IMR-90 (cell line): ENCODE data around the gene COL18A1. TPM values are rescaled to one million over a fixed set of nuclear protein-coding genes. Genes with fewer than 3 reads are reported as not detected.

Source experiments
- ATAC-seq: fragments of 200-7000 bp; cut with Tn5 transposase; 2 replicates; pipeline ENCODE4 v1.9.1; 2020; ENCODE audit warnings: low read depth, mild to moderate bottlenecking, moderate library complexity
- BruUV-seq: library from RNA; stranded (reverse); fragments of 400-500 nt; replicated peaks from 2 replicates; lab custom pipeline; 2021; lab: Mats Ljungman, UMichigan
- CTCF ChIA-PET: fragments of 300-600 bp; formaldehyde crosslinking; extraction: SDS; loops from one replicate; lab custom pipeline; 2021; ENCODE audit warnings: antibody characterized with exemption; lab: Yijun Ruan, JAX
- POLR2A ChIA-PET: fragments of 300-600 bp; sonication (Branson Sonifier 250); formaldehyde crosslinking; loops from one replicate; lab custom pipeline; 2022; ENCODE audit warnings: antibody characterized with exemption; ENCODE audit not compliant: unreplicated experiment; lab: Charles Lee
- DNase-seq: peaks from one replicate; pipeline ENCODE4 v3.0.0; 2013
- H2AFZ ChIP-seq: replicated peaks from 2 replicates; pipeline ENCODE3; 2013; ENCODE audit warnings: low read length, mild to moderate bottlenecking; ENCODE audit not compliant: poor library complexity
- H2AK5ac ChIP-seq: 2 replicates; pipeline ENCODE4 v1.6.1; 2013; ENCODE audit warnings: low read depth, low read length, inconsistent platforms
- H2AK9ac ChIP-seq: replicated peaks from 2 replicates; pipeline ENCODE3; 2013; ENCODE audit warnings: mild to moderate bottlenecking, low read depth, low read length, moderate library complexity; ENCODE audit not compliant: poor library complexity
- H2BK120ac ChIP-seq: 2 replicates; pipeline ENCODE4 v1.6.1; 2013; ENCODE audit warnings: low read depth, low read length, inconsistent platforms
- H2BK15ac ChIP-seq: 3 replicates; pipeline ENCODE4 v1.6.1; 2013; ENCODE audit warnings: low read depth, low read length, inconsistent platforms
- H2BK20ac ChIP-seq: 2 replicates; pipeline ENCODE4 v1.6.1; 2013; ENCODE audit warnings: low read depth, mild to moderate bottlenecking, inconsistent platforms, low read length, moderate library complexity
- H2BK5ac ChIP-seq: 2 replicates; pipeline ENCODE4 v1.6.1; 2013; ENCODE audit warnings: mild to moderate bottlenecking, low read depth, low read length, inconsistent platforms; ENCODE audit not compliant: poor library complexity, severe bottlenecking
- H3K14ac ChIP-seq: replicated peaks from 2 replicates; pipeline ENCODE4 v1.6.1; 2013; ENCODE audit warnings: low read depth, low read length, inconsistent platforms
- H3K18ac ChIP-seq: 2 replicates; pipeline ENCODE4 v1.6.1; 2013; ENCODE audit warnings: low read depth, low read length, control low read depth
- H3K23ac ChIP-seq: 2 replicates; pipeline ENCODE4 v1.6.1; 2013; ENCODE audit warnings: low read depth, low read length, inconsistent platforms
- H3K27ac ChIP-seq: 2 replicates; pipeline ENCODE4 v1.5.1; 2013; ENCODE audit warnings: mild to moderate bottlenecking, control low read depth, low read length; ENCODE audit not compliant: insufficient read depth
- H3K27me3 ChIP-seq: 2 replicates; pipeline ENCODE4 v1.6.1; 2013; ENCODE audit warnings: low read length; ENCODE audit not compliant: control insufficient read depth, insufficient read depth
- H3K36me3 ChIP-seq: 2 replicates; pipeline ENCODE4 v1.6.1; 2013; ENCODE audit warnings: low read length, mixed read lengths; ENCODE audit not compliant: control insufficient read depth, insufficient read depth
- H3K4ac ChIP-seq: 2 replicates; pipeline ENCODE4 v1.6.1; 2013; ENCODE audit warnings: low read depth, low read length, inconsistent platforms
- H3K4me1 ChIP-seq: 2 replicates; pipeline ENCODE4 v1.6.1; 2013; ENCODE audit warnings: low read length, mixed read lengths; ENCODE audit not compliant: control insufficient read depth, insufficient read depth
- H3K4me2 ChIP-seq: 2 replicates; pipeline ENCODE4 v1.6.1; 2013; ENCODE audit warnings: low read depth, mild to moderate bottlenecking, control low read depth, low read length, moderate library complexity
- H3K4me3 ChIP-seq: 2 replicates; pipeline ENCODE4 v1.5.1; 2013; ENCODE audit warnings: low read depth, mild to moderate bottlenecking, control low read depth, low read length, moderate library complexity; ENCODE audit not compliant: insufficient read depth
- H3K56ac ChIP-seq: 2 replicates; pipeline ENCODE4 v1.6.1; 2013; ENCODE audit warnings: low read length, inconsistent platforms; ENCODE audit not compliant: insufficient read depth; ENCODE audit errors: extremely low read depth
- H3K79me1 ChIP-seq, 2 experiments: 2 replicates each; pipeline ENCODE4 v1.6.1; 2013; ENCODE audit warnings: low read length in 2 of 2, inconsistent platforms in 1 of 2, low read depth in 1 of 2
- H3K9ac ChIP-seq: 2 replicates; pipeline ENCODE4 v1.6.1; 2013; ENCODE audit warnings: low read depth, low read length, control low read depth
- H3K9me1 ChIP-seq: 2 replicates; pipeline ENCODE4 v1.6.1; 2013; ENCODE audit warnings: low read length, inconsistent platforms; ENCODE audit not compliant: insufficient read depth
- H3K9me3 ChIP-seq: 2 replicates; pipeline ENCODE4 v1.6.1; 2013; ENCODE audit warnings: low read length; ENCODE audit not compliant: control insufficient read depth, insufficient read depth
- H4K20me1 ChIP-seq: 2 replicates; pipeline ENCODE4 v1.6.1; 2013; ENCODE audit warnings: low read length, inconsistent platforms; ENCODE audit not compliant: insufficient read depth
- H4K5ac ChIP-seq: 2 replicates; pipeline ENCODE4 v1.6.1; 2013; ENCODE audit warnings: mild to moderate bottlenecking, low read depth, low read length, control low read depth
- H4K8ac ChIP-seq, 2 experiments: 2 replicates each; pipeline ENCODE4 v1.6.1; 2013; ENCODE audit warnings: low read depth in 2 of 2, low read length in 2 of 2, control low read depth in 1 of 2, inconsistent platforms in 1 of 2
- H4K91ac ChIP-seq: 2 replicates; pipeline ENCODE4 v1.6.1; 2013; ENCODE audit warnings: low read depth, low read length, inconsistent platforms; ENCODE audit not compliant: insufficient read depth
- BHLHE40 ChIP-seq: fragments of 150-350 bp; IDR thresholded peaks from 2 replicates; pipeline ENCODE4 v1.6.1; 2016; ENCODE audit warnings: mild to moderate bottlenecking, low read depth, low read length
- CEBPB ChIP-seq: IDR thresholded peaks from 2 replicates; pipeline ENCODE4 v1.6.1; 2012; ENCODE audit warnings: low read depth, low read length, improper control_type of control experiment
- CHD1 ChIP-seq: IDR thresholded peaks from 2 replicates; pipeline ENCODE4 v1.6.1; 2012; ENCODE audit warnings: low read depth, low read length, improper control_type of control experiment
- MAZ ChIP-seq: IDR thresholded peaks from 2 replicates; pipeline ENCODE4 v1.6.1; 2012; ENCODE audit warnings: low read depth, mild to moderate bottlenecking, low read length, improper control_type of control experiment, moderate library complexity, borderline replicate concordance
- NFE2L2 ChIP-seq: fragments of 150-350 bp; IDR thresholded peaks from 2 replicates; pipeline ENCODE4 v1.6.1; 2016; ENCODE audit warnings: low read depth, mild to moderate bottlenecking, low read length
- POLR2A ChIP-seq: IDR thresholded peaks from 2 replicates; pipeline ENCODE4 v1.6.1; 2012; ENCODE audit warnings: mild to moderate bottlenecking, low read depth, low read length
- RAD21 ChIP-seq: IDR thresholded peaks from 2 replicates; pipeline ENCODE4 v1.6.1; 2012; ENCODE audit warnings: low read length, improper control_type of control experiment
- RCOR1 ChIP-seq: IDR thresholded peaks from 2 replicates; pipeline ENCODE4 v1.6.1; 2012; ENCODE audit warnings: mild to moderate bottlenecking, low read length, improper control_type of control experiment; ENCODE audit not compliant: insufficient replicate concordance
- RFX5 ChIP-seq: IDR thresholded peaks from 2 replicates; pipeline ENCODE4 v1.8.0; 2012; ENCODE audit warnings: low read depth, mild to moderate bottlenecking, low read length, moderate library complexity
- WGBS, 2 experiments: methylation state at CpG; one replicate each; pipeline versions ENCODE4 v1.1.5 to v1.1.7; 2013; ENCODE audit warnings: missing lambda C conversion rate in 2 of 2; ENCODE audit not compliant: insufficient read length in 1 of 2; ENCODE audit errors: extremely low coverage in 2 of 2; 5-methylcytosine and 5-hydroxymethylcytosine counted together
- dilution Hi-C: fragments of 300-500 bp; cut with HindIII; formaldehyde crosslinking; loops from one replicate; pipeline ENCODE4 v1.14.3; 2018; ENCODE audit warnings: low sequenced_read_pairs; ENCODE audit not compliant: unreplicated experiment
- in situ Hi-C: fragments of 300-500 bp; cut with MboI; formaldehyde crosslinking; loops from 3 replicates; pipeline ENCODE4 v1.14.3; 2019; ENCODE audit warnings: low sequenced_read_pairs, inconsistent platforms, mixed read lengths
- intact Hi-C: fragments of 100-400 bp; cut with micrococcal nuclease; formaldehyde crosslinking; loops from 2 replicates; pipeline ENCODE4 v1.10.0; 2022
- polyA plus RNA-seq, 3 experiments: library from polyadenylated mRNA; depleted of rRNA; stranded (reverse); fragments of >200 nt; gene quantifications; 2 replicates each; pipeline ENCODE4 v1.2.3, GENCODE V29; 2012; ENCODE audit warnings: low replicate concordance in 1 of 3
- total RNA-seq: library from RNA; depleted of rRNA; stranded (reverse); fragments of >200 nt; gene quantifications from 2 replicates; pipeline ENCODE4 v1.2.3, GENCODE V29; 2012
- TF ChIP-seq, protein P1 (sequence below): fragments of 150-350 bp; IDR thresholded peaks from 2 replicates; pipeline ENCODE4 v1.6.1; 2017; ENCODE audit warnings: mild to moderate bottlenecking, antibody characterized with exemption, low read length, low read depth

COL18A1 gene
- total and polyA plus RNA-seq, 2 of the 4 experiments (the other 2 are of a cell fraction), result 4.3 to 46.7 TPM

DNA sequence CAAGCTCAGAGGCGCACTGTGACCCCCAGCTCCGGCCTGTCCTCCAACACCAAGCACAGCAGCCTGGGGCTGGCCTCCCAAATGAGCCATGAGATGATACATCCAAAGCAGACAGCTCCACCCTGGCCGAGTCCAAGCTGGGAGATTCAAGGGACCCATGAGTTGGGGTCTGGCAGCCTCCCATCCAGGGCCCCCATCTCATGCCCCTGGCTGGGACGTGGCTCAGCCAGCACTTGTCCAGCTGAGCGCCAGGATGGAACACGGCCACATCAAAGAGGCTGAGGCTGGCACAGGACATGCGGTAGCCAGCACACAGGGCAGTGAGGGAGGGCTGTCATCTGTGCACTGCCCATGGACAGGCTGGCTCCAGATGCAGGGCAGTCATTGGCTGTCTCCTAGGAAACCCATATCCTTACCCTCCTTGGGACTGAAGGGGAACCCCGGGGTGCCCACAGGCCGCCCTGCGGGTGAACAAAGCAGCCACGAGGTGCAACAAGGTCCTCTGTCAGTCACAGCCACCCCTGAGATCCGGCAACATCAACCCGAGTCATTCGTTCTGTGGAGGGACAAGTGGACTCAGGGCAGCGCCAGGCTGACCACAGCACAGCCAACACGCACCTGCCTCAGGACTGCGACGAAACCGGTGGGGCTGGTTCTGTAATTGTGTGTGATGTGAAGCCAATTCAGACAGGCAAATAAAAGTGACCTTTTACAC, 108.2 kb downstream of the COL18A1 start:
- H4K8ac ChIP-seq, result no peak overlapping the region
- H3K4me3 ChIP-seq, result no peak overlapping the region
- H2BK15ac ChIP-seq, result no peak overlapping the region
- H3K79me1 ChIP-seq, result peaks cover 4 to 5% of the 10 kb centered on the region in 2 experiments; a peak in 1 of 4 replicates
- H3K27me3 ChIP-seq, result no peaks in the 10 kb centered on the region
- no peaks in the 10 kb centered on the region for H3K4me1 ChIP-seq
- H4K20me1 ChIP-seq, result peaks cover 12% of the 10 kb centered on the region
- H3K9me3 ChIP-seq, result peaks cover 2% of the 10 kb centered on the region; the same call in 1 of the 2 replicates
- no peak overlapping the region for H3K9ac ChIP-seq
- no peak overlapping the region for H2AK9ac ChIP-seq
- no peak overlapping the region for H3K14ac ChIP-seq
- H4K5ac ChIP-seq, result no peak overlapping the region
- BruUV-seq, result no TSS peak
- no peak for DNase-seq
- in situ Hi-C loops (no loop called here), dilution Hi-C loops (no loop called here), intact Hi-C loops (no loop called here)
- H3K4ac ChIP-seq, result no peak overlapping the region
- no peak overlapping the region for H2AFZ ChIP-seq
- H3K36me3 ChIP-seq, result peaks cover 44% of the 10 kb centered on the region
- H3K27ac ChIP-seq, result no peak overlapping the region
- no peak overlapping the region for H3K4me2 ChIP-seq
- H2BK120ac ChIP-seq, result no peak overlapping the region
- H2AK5ac ChIP-seq, result no peak overlapping the region
- no peak overlapping the region for H2BK20ac ChIP-seq
- H3K9me1 ChIP-seq, result peaks cover 3% of the 10 kb centered on the region; the same call in 1 of the 2 replicates
- POLR2A ChIA-PET, result no interaction called here
- ATAC-seq, result no peak; the same call in 1 of the 2 replicates
- CTCF ChIA-PET, result no interaction called here
- TF ChIP-seq RCOR1 (no peak), BHLHE40 (no peak), NFE2L2 (no peak), CEBPB (no peak), POLR2A (no peak), MAZ (no peak), RAD21 (no peak), CHD1 (no peak), RFX5 (no peak)
- TF ChIP-seq, protein P1, sequence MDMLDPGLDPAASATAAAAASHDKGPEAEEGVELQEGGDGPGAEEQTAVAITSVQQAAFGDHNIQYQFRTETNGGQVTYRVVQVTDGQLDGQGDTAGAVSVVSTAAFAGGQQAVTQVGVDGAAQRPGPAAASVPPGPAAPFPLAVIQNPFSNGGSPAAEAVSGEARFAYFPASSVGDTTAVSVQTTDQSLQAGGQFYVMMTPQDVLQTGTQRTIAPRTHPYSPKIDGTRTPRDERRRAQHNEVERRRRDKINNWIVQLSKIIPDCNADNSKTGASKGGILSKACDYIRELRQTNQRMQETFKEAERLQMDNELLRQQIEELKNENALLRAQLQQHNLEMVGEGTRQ, result no peak
- no peak overlapping the region for H3K23ac ChIP-seq
- WGBS, 2 experiments, result 91% methylated on average over 9 of the region's 19 CpGs; no CpG with 5 or more reads in 1 of the 2 experiments
- no peak overlapping the region for H4K91ac ChIP-seq
- H3K18ac ChIP-seq, result no peak overlapping the region
- no peak overlapping the region for H2BK5ac ChIP-seq
- H3K56ac ChIP-seq, result no peak overlapping the region
